Measurements from ENCODE around the gene TMEM88.

DNA sequence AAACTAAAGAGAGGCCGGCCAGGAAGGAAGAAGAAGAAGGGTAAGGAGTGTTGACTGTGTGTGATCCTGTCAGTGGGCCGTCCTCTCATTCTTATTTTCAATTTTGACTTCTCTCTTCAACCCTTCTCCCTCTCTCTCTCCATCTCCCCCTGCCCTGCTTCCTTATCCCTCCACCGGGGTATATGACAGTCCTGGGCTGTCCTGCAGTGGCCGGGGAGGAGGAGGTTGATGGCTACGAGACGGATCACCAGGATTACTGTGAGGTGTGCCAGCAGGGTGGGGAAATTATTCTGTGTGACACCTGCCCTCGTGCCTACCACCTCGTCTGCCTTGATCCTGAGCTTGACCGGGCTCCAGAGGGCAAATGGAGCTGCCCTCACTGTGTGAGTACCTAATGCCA is 39.4 kb downstream of the TMEM88 start:
- TF ChIP-seq RAD21 (IDR thresholded peaks at IDR 0.05 in 1 of 2, conservative IDR thresholded peaks at IDR 0.05 in 1 of 2; ENCODE audit: low read depth in 2 of 2, low read length in 2 of 2) (no peak), SP1 (IDR thresholded peaks at IDR 0.05; ENCODE audit: low read depth, low read length) (no peak), POLR2A (IDR thresholded peaks at IDR 0.05; ENCODE audit: control extremely low read depth in 1 of 2, low read depth in 2 of 2, low read length in 2 of 2) (no peak), HDAC2 (IDR thresholded peaks at IDR 0.05; ENCODE audit: borderline replicate concordance in 1 of 2, low read depth in 2 of 2, low read length in 2 of 2) (no peak), RXRA (IDR thresholded peaks at IDR 0.05; ENCODE audit: insufficient read depth, low read depth, low read length) (no peak), RFX5 (IDR thresholded peaks at IDR 0.05; ENCODE audit: borderline replicate concordance, low read depth, low read length) (no peak), EZH2 (IDR thresholded peaks at IDR 0.05; ENCODE audit: low read depth, low read length, severe bottlenecking) (no peak), CBX8 (IDR thresholded peaks at IDR 0.05; ENCODE audit: borderline replicate concordance, low read depth, low read length) (no peak)
- TF ChIP-seq, protein P1, sequence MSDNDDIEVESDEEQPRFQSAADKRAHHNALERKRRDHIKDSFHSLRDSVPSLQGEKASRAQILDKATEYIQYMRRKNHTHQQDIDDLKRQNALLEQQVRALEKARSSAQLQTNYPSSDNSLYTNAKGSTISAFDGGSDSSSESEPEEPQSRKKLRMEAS (IDR thresholded peaks at IDR 0.05) = no peak
- TF ChIP-seq, protein P2, sequence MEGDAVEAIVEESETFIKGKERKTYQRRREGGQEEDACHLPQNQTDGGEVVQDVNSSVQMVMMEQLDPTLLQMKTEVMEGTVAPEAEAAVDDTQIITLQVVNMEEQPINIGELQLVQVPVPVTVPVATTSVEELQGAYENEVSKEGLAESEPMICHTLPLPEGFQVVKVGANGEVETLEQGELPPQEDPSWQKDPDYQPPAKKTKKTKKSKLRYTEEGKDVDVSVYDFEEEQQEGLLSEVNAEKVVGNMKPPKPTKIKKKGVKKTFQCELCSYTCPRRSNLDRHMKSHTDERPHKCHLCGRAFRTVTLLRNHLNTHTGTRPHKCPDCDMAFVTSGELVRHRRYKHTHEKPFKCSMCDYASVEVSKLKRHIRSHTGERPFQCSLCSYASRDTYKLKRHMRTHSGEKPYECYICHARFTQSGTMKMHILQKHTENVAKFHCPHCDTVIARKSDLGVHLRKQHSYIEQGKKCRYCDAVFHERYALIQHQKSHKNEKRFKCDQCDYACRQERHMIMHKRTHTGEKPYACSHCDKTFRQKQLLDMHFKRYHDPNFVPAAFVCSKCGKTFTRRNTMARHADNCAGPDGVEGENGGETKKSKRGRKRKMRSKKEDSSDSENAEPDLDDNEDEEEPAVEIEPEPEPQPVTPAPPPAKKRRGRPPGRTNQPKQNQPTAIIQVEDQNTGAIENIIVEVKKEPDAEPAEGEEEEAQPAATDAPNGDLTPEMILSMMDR (IDR thresholded peaks at IDR 0.05; ENCODE audit: control extremely low read depth in 1 of 3, insufficient read depth in 1 of 3, low read depth in 1 of 3, low read length in 3 of 3) = no peak
- TF ChIP-seq, protein P3, sequence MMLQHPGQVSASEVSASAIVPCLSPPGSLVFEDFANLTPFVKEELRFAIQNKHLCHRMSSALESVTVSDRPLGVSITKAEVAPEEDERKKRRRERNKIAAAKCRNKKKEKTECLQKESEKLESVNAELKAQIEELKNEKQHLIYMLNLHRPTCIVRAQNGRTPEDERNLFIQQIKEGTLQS (IDR thresholded peaks at IDR 0.05; ENCODE audit: insufficient read depth, low read depth, low read length) = no peak
